ENCODE results near the gene HSD17B7. TPM values are rescaled to one million over a fixed set of nuclear protein-coding genes. Genes with fewer than 3 reads are reported as not detected.
"Not testable (repeated sequence)": the region's sequence is repeated elsewhere in the genome, so short reads cannot be mapped to it uniquely, and the experiment has no call there.

The HSD17B7 gene
- total and polyA plus RNA-seq, 2 of the 8 experiments (the other 6 are each of a cell fraction or from before 2014, with no cell fraction given) = 31.0 to 37.8 TPM

DNA sequence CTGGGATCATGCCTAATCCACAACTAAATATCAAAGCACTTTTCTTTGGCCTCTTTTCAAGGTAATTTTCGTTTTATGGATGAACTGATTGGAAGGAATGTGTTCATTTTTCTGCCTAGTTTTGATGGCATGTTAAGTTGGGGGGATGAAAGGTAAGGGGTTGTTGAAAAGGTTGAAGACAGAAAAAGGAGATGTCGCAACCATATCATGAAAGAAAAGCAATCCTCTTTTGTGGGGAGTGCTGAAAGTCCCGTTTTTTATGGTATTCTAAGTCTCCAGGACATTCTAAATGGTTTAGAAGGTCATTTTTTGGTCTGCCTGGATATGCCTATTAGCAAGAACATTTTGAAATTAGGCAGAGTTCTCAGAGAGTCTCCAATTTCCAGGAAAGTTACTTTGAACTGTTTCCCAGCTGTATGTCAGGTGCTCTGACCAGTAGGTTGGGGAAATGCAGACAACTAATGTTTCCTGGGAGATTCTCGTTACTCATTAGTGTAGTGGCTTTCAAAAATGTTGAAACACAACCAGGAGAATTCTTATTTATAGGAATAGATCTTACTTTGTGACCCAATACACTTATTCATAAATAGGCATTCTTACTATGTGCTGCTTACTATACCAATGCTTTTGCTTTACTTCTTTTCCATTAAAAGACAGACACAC, 6.2 kb downstream of the HSD17B7 start:
- H4K91ac ChIP-seq (replicated peaks; ENCODE audit: insufficient read length, low read length); FAIRE-seq; H3K4ac ChIP-seq (replicated peaks; ENCODE audit: insufficient read length, low read depth, low read length); H3K79me2 ChIP-seq (ENCODE audit: control insufficient read depth in 1 of 2, insufficient read depth in 2 of 2, low read length in 2 of 2); H3K27me3 ChIP-seq (replicated peaks in 1 of 4; ENCODE audit: control insufficient read depth in 3 of 4, extremely low read depth in 1 of 4, insufficient read depth in 3 of 4, low read length in 3 of 4); H3K56ac ChIP-seq (replicated peaks; ENCODE audit: insufficient read length, low read depth, low read length); H2BK12ac ChIP-seq (ENCODE audit: low read depth, low read length); H4K20me1 ChIP-seq (replicated peaks in 1 of 2; ENCODE audit: control insufficient read depth in 1 of 2, insufficient read depth in 2 of 2, low read length in 2 of 2); H2BK120ac ChIP-seq (replicated peaks; ENCODE audit: low read depth, low read length); H3K23me2 ChIP-seq (ENCODE audit: low read depth, low read length); H3K4me1 ChIP-seq (replicated peaks in 1 of 4; ENCODE audit: control insufficient read depth in 3 of 4, insufficient read depth in 4 of 4, low read length in 3 of 4); H3K4me2 ChIP-seq (ENCODE audit: insufficient read depth in 1 of 2, low read depth in 2 of 2, low read length in 2 of 2); H3K4me3 ChIP-seq (ENCODE audit: extremely low read depth in 1 of 4, insufficient read depth in 2 of 4, low read depth in 3 of 4, low read length in 4 of 4); H2BK15ac ChIP-seq (ENCODE audit: low read length); POLR2A ChIA-PET (ENCODE audit: partially characterized antibody); H3K23ac ChIP-seq (ENCODE audit: insufficient read length); CTCF ChIA-PET (ENCODE audit: partially characterized antibody); H2BK5ac ChIP-seq (ENCODE audit: low read depth, low read length); H3K14ac ChIP-seq (ENCODE audit: insufficient read length); H3K9ac ChIP-seq (replicated peaks in 1 of 4; ENCODE audit: extremely low read depth in 1 of 4, low read depth in 3 of 4, low read length in 3 of 4); H3K9me3 ChIP-seq (ENCODE audit: insufficient read depth in 2 of 2, low read depth in 1 of 2, low read length in 1 of 2); H2AFZ ChIP-seq (ENCODE audit: low read length); H2AK5ac ChIP-seq (ENCODE audit: low read depth, low read length); H3K18ac ChIP-seq (ENCODE audit: extremely low read depth, low read length); H4K8ac ChIP-seq (ENCODE audit: extremely low read depth, insufficient read depth, low read length); DNase-seq (ENCODE audit: low read depth in 1 of 2, low spot score in 2 of 2); H3K79me1 ChIP-seq (ENCODE audit: low read depth, low read length); H3K27ac ChIP-seq (ENCODE audit: low read depth, low read length); H4K5ac ChIP-seq (ENCODE audit: insufficient read length, low read depth, low read length); H2BK20ac ChIP-seq (ENCODE audit: low read length): not testable (repeated sequence)
- WGBS, 2 experiments (ENCODE audit: extremely low coverage in 1 of 2, insufficient coverage in 1 of 2, insufficient read length in 1 of 2, insufficient replicate concordance in 2 of 2, low coverage in 1 of 2, low lambda C conversion rate in 2 of 2, missing lambda C conversion rate in 1 of 2) = 76% methylated on average over 4 of the region's 4 CpGs; no CpG with 5 or more reads in 1 of the 2 experiments
- peaks cover 0 to 34% (median 11%) of the 10 kb centered on the region in 4 experiments; a peak in 6 of 8 replicates for H3K36me3 ChIP-seq (ENCODE audit: control insufficient read depth in 2 of 4, insufficient read depth in 4 of 4, low read length in 3 of 4)
